ENCODE measurements around the gene RASSF3. TPM values are rescaled to one million over a fixed set of nuclear protein-coding genes. Genes with fewer than 3 reads are reported as not detected.

The RASSF3 gene
- total and polyA plus RNA-seq, 2 experiments from 2014 or later: 20.6 to 39.6 TPM

- no peak overlapping the region for H3K4me3 Mint-ChIP-seq
- TF ChIP-seq, protein P1, sequence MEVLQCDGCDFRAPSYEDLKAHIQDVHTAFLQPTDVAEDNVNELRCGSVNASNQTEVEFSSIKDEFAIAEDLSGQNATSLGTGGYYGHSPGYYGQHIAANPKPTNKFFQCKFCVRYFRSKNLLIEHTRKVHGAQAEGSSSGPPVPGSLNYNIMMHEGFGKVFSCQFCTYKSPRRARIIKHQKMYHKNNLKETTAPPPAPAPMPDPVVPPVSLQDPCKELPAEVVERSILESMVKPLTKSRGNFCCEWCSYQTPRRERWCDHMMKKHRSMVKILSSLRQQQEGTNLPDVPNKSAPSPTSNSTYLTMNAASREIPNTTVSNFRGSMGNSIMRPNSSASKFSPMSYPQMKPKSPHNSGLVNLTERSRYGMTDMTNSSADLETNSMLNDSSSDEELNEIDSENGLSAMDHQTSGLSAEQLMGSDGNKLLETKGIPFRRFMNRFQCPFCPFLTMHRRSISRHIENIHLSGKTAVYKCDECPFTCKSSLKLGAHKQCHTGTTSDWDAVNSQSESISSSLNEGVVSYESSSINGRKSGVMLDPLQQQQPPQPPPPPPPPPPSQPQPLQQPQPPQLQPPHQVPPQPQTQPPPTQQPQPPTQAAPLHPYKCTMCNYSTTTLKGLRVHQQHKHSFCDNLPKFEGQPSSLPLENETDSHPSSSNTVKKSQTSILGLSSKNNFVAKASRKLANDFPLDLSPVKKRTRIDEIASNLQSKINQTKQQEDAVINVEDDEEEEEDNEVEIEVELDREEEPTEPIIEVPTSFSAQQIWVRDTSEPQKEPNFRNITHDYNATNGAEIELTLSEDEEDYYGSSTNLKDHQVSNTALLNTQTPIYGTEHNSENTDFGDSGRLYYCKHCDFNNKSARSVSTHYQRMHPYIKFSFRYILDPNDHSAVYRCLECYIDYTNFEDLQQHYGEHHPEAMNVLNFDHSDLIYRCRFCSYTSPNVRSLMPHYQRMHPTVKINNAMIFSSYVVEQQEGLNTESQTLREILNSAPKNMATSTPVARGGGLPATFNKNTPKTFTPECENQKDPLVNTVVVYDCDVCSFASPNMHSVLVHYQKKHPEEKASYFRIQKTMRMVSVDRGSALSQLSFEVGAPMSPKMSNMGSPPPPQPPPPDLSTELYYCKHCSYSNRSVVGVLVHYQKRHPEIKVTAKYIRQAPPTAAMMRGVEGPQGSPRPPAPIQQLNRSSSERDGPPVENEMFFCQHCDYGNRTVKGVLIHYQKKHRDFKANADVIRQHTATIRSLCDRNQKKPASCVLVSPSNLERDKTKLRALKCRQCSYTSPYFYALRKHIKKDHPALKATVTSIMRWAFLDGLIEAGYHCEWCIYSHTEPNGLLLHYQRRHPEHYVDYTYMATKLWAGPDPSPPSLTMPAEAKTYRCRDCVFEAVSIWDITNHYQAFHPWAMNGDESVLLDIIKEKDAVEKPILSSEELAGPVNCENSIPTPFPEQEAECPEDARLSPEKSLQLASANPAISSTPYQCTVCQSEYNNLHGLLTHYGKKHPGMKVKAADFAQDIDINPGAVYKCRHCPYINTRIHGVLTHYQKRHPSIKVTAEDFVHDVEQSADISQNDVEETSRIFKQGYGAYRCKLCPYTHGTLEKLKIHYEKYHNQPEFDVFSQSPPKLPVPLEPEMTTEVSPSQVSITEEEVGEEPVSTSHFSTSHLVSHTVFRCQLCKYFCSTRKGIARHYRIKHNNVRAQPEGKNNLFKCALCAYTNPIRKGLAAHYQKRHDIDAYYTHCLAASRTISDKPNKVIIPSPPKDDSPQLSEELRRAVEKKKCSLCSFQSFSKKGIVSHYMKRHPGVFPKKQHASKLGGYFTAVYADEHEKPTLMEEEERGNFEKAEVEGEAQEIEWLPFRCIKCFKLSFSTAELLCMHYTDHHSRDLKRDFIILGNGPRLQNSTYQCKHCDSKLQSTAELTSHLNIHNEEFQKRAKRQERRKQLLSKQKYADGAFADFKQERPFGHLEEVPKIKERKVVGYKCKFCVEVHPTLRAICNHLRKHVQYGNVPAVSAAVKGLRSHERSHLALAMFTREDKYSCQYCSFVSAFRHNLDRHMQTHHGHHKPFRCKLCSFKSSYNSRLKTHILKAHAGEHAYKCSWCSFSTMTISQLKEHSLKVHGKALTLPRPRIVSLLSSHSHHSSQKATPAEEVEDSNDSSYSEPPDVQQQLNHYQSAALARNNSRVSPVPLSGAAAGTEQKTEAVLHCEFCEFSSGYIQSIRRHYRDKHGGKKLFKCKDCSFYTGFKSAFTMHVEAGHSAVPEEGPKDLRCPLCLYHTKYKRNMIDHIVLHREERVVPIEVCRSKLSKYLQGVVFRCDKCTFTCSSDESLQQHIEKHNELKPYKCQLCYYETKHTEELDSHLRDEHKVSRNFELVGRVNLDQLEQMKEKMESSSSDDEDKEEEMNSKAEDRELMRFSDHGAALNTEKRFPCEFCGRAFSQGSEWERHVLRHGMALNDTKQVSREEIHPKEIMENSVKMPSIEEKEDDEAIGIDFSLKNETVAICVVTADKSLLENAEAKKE (CRISPR knock-in tag; IDR thresholded peaks at IDR 0.05): no peak
- TF ChIP-seq, protein P2, sequence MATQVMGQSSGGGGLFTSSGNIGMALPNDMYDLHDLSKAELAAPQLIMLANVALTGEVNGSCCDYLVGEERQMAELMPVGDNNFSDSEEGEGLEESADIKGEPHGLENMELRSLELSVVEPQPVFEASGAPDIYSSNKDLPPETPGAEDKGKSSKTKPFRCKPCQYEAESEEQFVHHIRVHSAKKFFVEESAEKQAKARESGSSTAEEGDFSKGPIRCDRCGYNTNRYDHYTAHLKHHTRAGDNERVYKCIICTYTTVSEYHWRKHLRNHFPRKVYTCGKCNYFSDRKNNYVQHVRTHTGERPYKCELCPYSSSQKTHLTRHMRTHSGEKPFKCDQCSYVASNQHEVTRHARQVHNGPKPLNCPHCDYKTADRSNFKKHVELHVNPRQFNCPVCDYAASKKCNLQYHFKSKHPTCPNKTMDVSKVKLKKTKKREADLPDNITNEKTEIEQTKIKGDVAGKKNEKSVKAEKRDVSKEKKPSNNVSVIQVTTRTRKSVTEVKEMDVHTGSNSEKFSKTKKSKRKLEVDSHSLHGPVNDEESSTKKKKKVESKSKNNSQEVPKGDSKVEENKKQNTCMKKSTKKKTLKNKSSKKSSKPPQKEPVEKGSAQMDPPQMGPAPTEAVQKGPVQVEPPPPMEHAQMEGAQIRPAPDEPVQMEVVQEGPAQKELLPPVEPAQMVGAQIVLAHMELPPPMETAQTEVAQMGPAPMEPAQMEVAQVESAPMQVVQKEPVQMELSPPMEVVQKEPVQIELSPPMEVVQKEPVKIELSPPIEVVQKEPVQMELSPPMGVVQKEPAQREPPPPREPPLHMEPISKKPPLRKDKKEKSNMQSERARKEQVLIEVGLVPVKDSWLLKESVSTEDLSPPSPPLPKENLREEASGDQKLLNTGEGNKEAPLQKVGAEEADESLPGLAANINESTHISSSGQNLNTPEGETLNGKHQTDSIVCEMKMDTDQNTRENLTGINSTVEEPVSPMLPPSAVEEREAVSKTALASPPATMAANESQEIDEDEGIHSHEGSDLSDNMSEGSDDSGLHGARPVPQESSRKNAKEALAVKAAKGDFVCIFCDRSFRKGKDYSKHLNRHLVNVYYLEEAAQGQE (IDR thresholded peaks at IDR 0.05; ENCODE audit: unreplicated experiment): no peak
- TF ChIP-seq EZH2 (IDR thresholded peaks at IDR 0.05; ENCODE audit: low read depth, unreplicated experiment) (no peak), ZNF114 (CRISPR knock-in tag; IDR thresholded peaks at IDR 0.05) (no peak), CREB1 (CRISPR knock-in tag; IDR thresholded peaks at IDR 0.05; ENCODE audit: low read depth) (no peak), ZNF331 (CRISPR knock-in tag; IDR thresholded peaks at IDR 0.05; ENCODE audit: low read depth) (no peak), JUNB (IDR thresholded peaks at IDR 0.05; ENCODE audit: unreplicated experiment) (no peak), POLR2AphosphoS5 (IDR thresholded peaks at IDR 0.05; ENCODE audit: low read depth) (no peak)
- no peaks in the 10 kb centered on the region for H3K4me1 Mint-ChIP-seq
- H3K4me3 ChIP-seq: no peak overlapping the region
- H3K27me3 Mint-ChIP-seq (ENCODE audit: insufficient read depth, low read depth, poor library complexity): no peaks in the 10 kb centered on the region
- H3K36me3 Mint-ChIP-seq (ENCODE audit: low read depth): peaks cover 53% of the 10 kb centered on the region
- no peak overlapping the region for H3K4me2 ChIP-seq
- H3K27ac Mint-ChIP-seq: no peak overlapping the region
- H3F3A ChIP-seq (replicated peaks; ENCODE audit: low read depth): no peaks in the 10 kb centered on the region
- H4K20me1 ChIP-seq (replicated peaks; ENCODE audit: insufficient read depth): peaks cover 4% of the 10 kb centered on the region; the same call in 1 of the 2 replicates
- H3K27me3 ChIP-seq (ENCODE audit: insufficient read depth): no peaks in the 10 kb centered on the region
- no peaks in the 10 kb centered on the region for H3K9me3 Mint-ChIP-seq
- DNase-seq (ENCODE audit: low spot score): no peak
- no peak overlapping the region for H2AFZ ChIP-seq
- no peak for ATAC-seq
- peaks cover 42% of the 10 kb centered on the region for H3K36me3 ChIP-seq (ENCODE audit: insufficient read depth)
- H3K79me2 ChIP-seq (replicated peaks; ENCODE audit: insufficient read depth): no peaks in the 10 kb centered on the region
- no peaks in the 10 kb centered on the region for H3K9me2 ChIP-seq (ENCODE audit: insufficient read depth)
- no peaks in the 10 kb centered on the region for H3K4me1 ChIP-seq (ENCODE audit: insufficient read depth)
- H3K27ac ChIP-seq (ENCODE audit: low read depth): no peak overlapping the region
These were observed 135.0 kb downstream of the RASSF3 start for GRCh38 chr12:64745259-64745807.
